ENCODE measurements around the gene HYAL3. TPM values are rescaled to one million over a fixed set of nuclear protein-coding genes. Genes with fewer than 3 reads are reported as not detected.
"Not testable (repeated sequence)": the region's sequence is repeated elsewhere in the genome, so short reads cannot be mapped to it uniquely, and the experiment has no call there.

HYAL3 gene
- total RNA-seq, 2 experiments from 2014 or later = 3.0 to 3.2 TPM

DNA sequence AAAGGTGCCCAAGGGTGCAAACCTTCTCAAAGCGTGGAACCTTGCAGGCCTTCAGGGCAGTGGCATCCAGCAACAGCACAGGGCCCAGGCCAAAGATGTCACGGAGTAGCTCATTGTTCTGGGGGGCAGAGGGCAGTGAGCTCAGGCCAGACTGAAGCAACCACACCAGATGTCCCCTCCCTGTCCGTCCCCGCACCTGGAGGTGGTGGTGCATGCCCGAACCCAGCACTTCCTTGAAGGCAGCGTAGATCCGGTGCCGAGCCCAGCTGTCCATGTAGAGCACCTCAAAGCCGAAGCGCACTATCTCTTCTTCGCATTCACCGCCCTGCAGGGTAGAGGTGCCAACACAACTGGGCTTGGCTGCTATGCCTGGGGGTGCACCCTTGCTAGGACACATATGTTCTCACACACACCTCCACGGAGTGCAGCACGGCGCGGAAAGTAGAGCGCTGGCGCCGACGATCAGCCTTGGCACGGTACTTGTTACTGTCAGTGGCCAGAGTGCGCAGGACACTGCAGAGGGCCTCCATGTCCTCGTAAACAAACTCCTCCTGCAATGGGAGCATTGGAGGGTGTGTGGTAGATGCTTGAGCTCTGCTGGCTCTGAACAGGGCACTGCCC is 10.7 kb downstream of the HYAL3 start:
- no peak overlapping the region for H3K4me3 Mint-ChIP-seq
- Histone ChIP-seq H3K4me3 (ENCODE audit: low read length) (no peak overlapping the region), H3K4me1 (ENCODE audit: insufficient read depth, low read length) (peaks cover 24% of the 10 kb centered on the region), H3K9me3 (ENCODE audit: control insufficient read depth in 1 of 2, insufficient read depth in 1 of 2, low read length in 2 of 2) (no peaks in the 10 kb centered on the region), H3K27ac (ENCODE audit: low read depth in 1 of 2, low read length in 2 of 2) (no peak overlapping the region), H3K27me3 (ENCODE audit: control insufficient read depth in 1 of 2, insufficient read depth in 2 of 2, low read length in 2 of 2) (no peaks in the 10 kb centered on the region), H3K36me3 (ENCODE audit: insufficient read depth, low read length) (peaks cover 36% of the 10 kb centered on the region)
- peaks cover 32% of the 10 kb centered on the region for H3K36me3 Mint-ChIP-seq (ENCODE audit: low read depth)
- no peak overlapping the region for H3K27ac Mint-ChIP-seq
- TF ChIP-seq, protein P1, sequence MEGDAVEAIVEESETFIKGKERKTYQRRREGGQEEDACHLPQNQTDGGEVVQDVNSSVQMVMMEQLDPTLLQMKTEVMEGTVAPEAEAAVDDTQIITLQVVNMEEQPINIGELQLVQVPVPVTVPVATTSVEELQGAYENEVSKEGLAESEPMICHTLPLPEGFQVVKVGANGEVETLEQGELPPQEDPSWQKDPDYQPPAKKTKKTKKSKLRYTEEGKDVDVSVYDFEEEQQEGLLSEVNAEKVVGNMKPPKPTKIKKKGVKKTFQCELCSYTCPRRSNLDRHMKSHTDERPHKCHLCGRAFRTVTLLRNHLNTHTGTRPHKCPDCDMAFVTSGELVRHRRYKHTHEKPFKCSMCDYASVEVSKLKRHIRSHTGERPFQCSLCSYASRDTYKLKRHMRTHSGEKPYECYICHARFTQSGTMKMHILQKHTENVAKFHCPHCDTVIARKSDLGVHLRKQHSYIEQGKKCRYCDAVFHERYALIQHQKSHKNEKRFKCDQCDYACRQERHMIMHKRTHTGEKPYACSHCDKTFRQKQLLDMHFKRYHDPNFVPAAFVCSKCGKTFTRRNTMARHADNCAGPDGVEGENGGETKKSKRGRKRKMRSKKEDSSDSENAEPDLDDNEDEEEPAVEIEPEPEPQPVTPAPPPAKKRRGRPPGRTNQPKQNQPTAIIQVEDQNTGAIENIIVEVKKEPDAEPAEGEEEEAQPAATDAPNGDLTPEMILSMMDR (IDR thresholded peaks at IDR 0.05) = no peak
- DNase-seq (peak in 1 of 14 experiments; percentile 25), ATAC-seq (ENCODE audit: poor library complexity) (no peak)
- peaks cover 20% of the 10 kb centered on the region for H3K4me1 Mint-ChIP-seq (ENCODE audit: low read depth)
- POLR2A ChIA-PET = interaction anchor here (1.6 kb wide), 1 partner anchor 62 kb away, joined by 4 read pairs; the partner anchor contains the start of genes CYB561D2 and NPRL2
- H3K9me3 Mint-ChIP-seq = no peaks in the 10 kb centered on the region
- intact Hi-C loops (cut with DNase I, micrococcal nuclease) = no loop called here
- no peaks in the 10 kb centered on the region for H3K27me3 Mint-ChIP-seq
- CTCF ChIA-PET = interaction anchor here (1.8 kb wide), 1 partner anchor 14 kb away, joined by 3 read pairs; no protein-coding TSS in a partner anchor

DNA sequence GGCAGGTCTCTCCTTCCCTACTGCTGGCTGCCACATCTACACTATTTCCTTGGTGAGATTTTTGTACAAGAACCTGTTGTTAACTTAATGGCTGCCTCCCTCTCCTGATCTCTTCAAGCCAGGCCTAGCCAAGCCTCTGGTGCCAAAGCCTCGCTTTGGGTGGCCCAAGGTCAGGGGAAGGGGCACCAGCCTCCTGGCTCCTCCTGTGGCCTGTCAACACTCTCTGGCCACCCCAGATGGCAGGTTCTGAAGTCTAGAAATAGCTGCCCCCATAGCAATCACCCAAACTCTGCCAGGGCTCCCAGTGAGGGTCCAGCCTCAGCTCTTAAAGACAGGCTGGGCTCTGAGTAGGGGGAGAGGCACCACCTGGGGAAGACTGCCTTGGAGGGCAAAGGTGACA is 11.9 kb downstream of the HYAL3 start:
- CTCF ChIA-PET = interaction anchor here (1.8 kb wide), 1 partner anchor 13 kb away, joined by 3 read pairs; no protein-coding TSS in a partner anchor
- Mint-ChIP-seq H3K27ac (no peak overlapping the region), H3K9me3 (no peaks in the 10 kb centered on the region), H3K27me3 (no peaks in the 10 kb centered on the region), H3K4me1 (ENCODE audit: low read depth) (peaks cover 9% of the 10 kb centered on the region), H3K4me3 (no peak overlapping the region), H3K36me3 (ENCODE audit: low read depth) (peaks cover 28% of the 10 kb centered on the region)
- Histone ChIP-seq H3K4me3 (ENCODE audit: low read length) (no peak overlapping the region), H3K27ac (ENCODE audit: low read depth in 1 of 2, low read length in 2 of 2) (no peak overlapping the region), H3K4me1 (ENCODE audit: insufficient read depth, low read length) (peaks cover 17% of the 10 kb centered on the region), H3K9me3 (ENCODE audit: control insufficient read depth in 1 of 2, insufficient read depth in 1 of 2, low read length in 2 of 2) (no peaks in the 10 kb centered on the region), H3K27me3 (ENCODE audit: control insufficient read depth in 1 of 2, insufficient read depth in 2 of 2, low read length in 2 of 2) (no peaks in the 10 kb centered on the region), H3K36me3 (ENCODE audit: insufficient read depth, low read length) (peaks cover 36% of the 10 kb centered on the region)
- POLR2A ChIA-PET = no interaction called here
- DNase-seq = peak in 1 of 14 experiments; percentile 10
- TF ChIP-seq, protein P1 (IDR thresholded peaks at IDR 0.05) = no peak
- no peak for ATAC-seq (ENCODE audit: poor library complexity)
- intact Hi-C loops (cut with DNase I, micrococcal nuclease) = no loop called here

GRCh38 chr3:50286322-50287227 is 12.6 kb downstream of the HYAL3 start:
- Mint-ChIP-seq H3K27ac (no peak overlapping the region), H3K27me3 (no peaks in the 10 kb centered on the region), H3K4me3 (no peak overlapping the region), H3K36me3 (ENCODE audit: low read depth) (peaks cover 27% of the 10 kb centered on the region), H3K9me3 (no peaks in the 10 kb centered on the region), H3K4me1 (ENCODE audit: low read depth) (peaks cover 5% of the 10 kb centered on the region)
- ChIA-PET POLR2A (no interaction called here), CTCF (no interaction called here)
- intact Hi-C loops (cut with DNase I, micrococcal nuclease) = no loop called here
- Histone ChIP-seq H3K4me3 (ENCODE audit: low read length) (no peak overlapping the region), H3K9me3 (ENCODE audit: control insufficient read depth in 1 of 2, insufficient read depth in 1 of 2, low read length in 2 of 2) (no peaks in the 10 kb centered on the region), H3K4me1 (ENCODE audit: insufficient read depth, low read length) (peaks cover 13% of the 10 kb centered on the region), H3K27me3 (ENCODE audit: control insufficient read depth in 1 of 2, insufficient read depth in 2 of 2, low read length in 2 of 2) (no peaks in the 10 kb centered on the region), H3K36me3 (ENCODE audit: insufficient read depth, low read length) (peaks cover 36% of the 10 kb centered on the region), H3K27ac (ENCODE audit: low read depth in 1 of 2, low read length in 2 of 2) (no peak overlapping the region)
- no peak for ATAC-seq (ENCODE audit: poor library complexity)
- DNase-seq = peak in 1 of 14 experiments; percentile 17
- TF ChIP-seq, protein P1 (IDR thresholded peaks at IDR 0.05) = no peak

- H3K4me1 Mint-ChIP-seq (ENCODE audit: low read depth); intact Hi-C loops (cut with DNase I, micrococcal nuclease); H3K4me1 ChIP-seq (ENCODE audit: insufficient read depth, low read length); H3K9me3 ChIP-seq (ENCODE audit: control insufficient read depth in 1 of 2, insufficient read depth in 1 of 2, low read length in 2 of 2); H3K27me3 ChIP-seq (ENCODE audit: control insufficient read depth in 1 of 2, insufficient read depth in 2 of 2, low read length in 2 of 2); DNase-seq; H3K4me3 Mint-ChIP-seq; H3K27ac ChIP-seq (ENCODE audit: low read depth in 1 of 2, low read length in 2 of 2); ATAC-seq (ENCODE audit: poor library complexity); H3K9me3 Mint-ChIP-seq; H3K4me3 ChIP-seq (ENCODE audit: low read length); H3K27me3 Mint-ChIP-seq; H3K27ac Mint-ChIP-seq: not testable (repeated sequence)
- CTCF ChIA-PET = interaction anchor here (1.2 kb wide), 1 partner anchor 9 kb away, joined by 4 read pairs; no protein-coding TSS in a partner anchor
- POLR2A ChIA-PET = interaction anchor here (1.1 kb wide), 1 partner anchor 15 kb away, joined by 4 read pairs; the partner anchor contains the start of genes HYAL3 and NAA80
- H3K36me3 Mint-ChIP-seq (ENCODE audit: low read depth) = peaks cover 18% of the 10 kb centered on the region
- H3K36me3 ChIP-seq (ENCODE audit: insufficient read depth, low read length) = peaks cover 21% of the 10 kb centered on the region
These were observed 15.1 kb downstream of the HYAL3 start for GRCh38 chr3:50284121-50284520.
